IMR-90 (cell line): ENCODE measurements around the gene BBS1. TPM values are rescaled to one million over a fixed set of nuclear protein-coding genes. Genes with fewer than 3 reads are reported as not detected.

Experiments
- ATAC-seq: fragments of 200-7000 bp; cut with Tn5 transposase; 2 replicates; pipeline ENCODE4 v1.9.1; 2020; ENCODE audit warnings: low read depth, mild to moderate bottlenecking, moderate library complexity
- BruUV-seq: library from RNA; stranded (reverse); fragments of 400-500 nt; replicated peaks from 2 replicates; lab custom pipeline; 2021; lab: Mats Ljungman, UMichigan
- CTCF ChIA-PET: fragments of 300-600 bp; formaldehyde crosslinking; extraction: SDS; loops from one replicate; lab custom pipeline; 2021; ENCODE audit warnings: antibody characterized with exemption; lab: Yijun Ruan, JAX
- POLR2A ChIA-PET: fragments of 300-600 bp; sonication (Branson Sonifier 250); formaldehyde crosslinking; loops from one replicate; lab custom pipeline; 2022; ENCODE audit warnings: antibody characterized with exemption; ENCODE audit not compliant: unreplicated experiment; lab: Charles Lee
- DNase-seq: peaks from one replicate; pipeline ENCODE4 v3.0.0; 2013
- H2AFZ ChIP-seq: replicated peaks from 2 replicates; pipeline ENCODE3; 2013; ENCODE audit warnings: low read length, mild to moderate bottlenecking; ENCODE audit not compliant: poor library complexity
- H2AK5ac ChIP-seq: 2 replicates; pipeline ENCODE4 v1.6.1; 2013; ENCODE audit warnings: low read depth, low read length, inconsistent platforms
- H2AK9ac ChIP-seq: replicated peaks from 2 replicates; pipeline ENCODE3; 2013; ENCODE audit warnings: mild to moderate bottlenecking, low read depth, low read length, moderate library complexity; ENCODE audit not compliant: poor library complexity
- H2BK120ac ChIP-seq: 2 replicates; pipeline ENCODE4 v1.6.1; 2013; ENCODE audit warnings: low read depth, low read length, inconsistent platforms
- H2BK15ac ChIP-seq: 3 replicates; pipeline ENCODE4 v1.6.1; 2013; ENCODE audit warnings: low read depth, low read length, inconsistent platforms
- H2BK20ac ChIP-seq: 2 replicates; pipeline ENCODE4 v1.6.1; 2013; ENCODE audit warnings: low read depth, mild to moderate bottlenecking, inconsistent platforms, low read length, moderate library complexity
- H2BK5ac ChIP-seq: 2 replicates; pipeline ENCODE4 v1.6.1; 2013; ENCODE audit warnings: mild to moderate bottlenecking, low read depth, low read length, inconsistent platforms; ENCODE audit not compliant: poor library complexity, severe bottlenecking
- H3K14ac ChIP-seq: replicated peaks from 2 replicates; pipeline ENCODE4 v1.6.1; 2013; ENCODE audit warnings: low read depth, low read length, inconsistent platforms
- H3K18ac ChIP-seq: 2 replicates; pipeline ENCODE4 v1.6.1; 2013; ENCODE audit warnings: low read depth, low read length, control low read depth
- H3K23ac ChIP-seq: 2 replicates; pipeline ENCODE4 v1.6.1; 2013; ENCODE audit warnings: low read depth, low read length, inconsistent platforms
- H3K27ac ChIP-seq: 2 replicates; pipeline ENCODE4 v1.5.1; 2013; ENCODE audit warnings: mild to moderate bottlenecking, control low read depth, low read length; ENCODE audit not compliant: insufficient read depth
- H3K27me3 ChIP-seq: 2 replicates; pipeline ENCODE4 v1.6.1; 2013; ENCODE audit warnings: low read length; ENCODE audit not compliant: control insufficient read depth, insufficient read depth
- H3K36me3 ChIP-seq: 2 replicates; pipeline ENCODE4 v1.6.1; 2013; ENCODE audit warnings: low read length, mixed read lengths; ENCODE audit not compliant: control insufficient read depth, insufficient read depth
- H3K4ac ChIP-seq: 2 replicates; pipeline ENCODE4 v1.6.1; 2013; ENCODE audit warnings: low read depth, low read length, inconsistent platforms
- H3K4me1 ChIP-seq: 2 replicates; pipeline ENCODE4 v1.6.1; 2013; ENCODE audit warnings: low read length, mixed read lengths; ENCODE audit not compliant: control insufficient read depth, insufficient read depth
- H3K4me2 ChIP-seq: 2 replicates; pipeline ENCODE4 v1.6.1; 2013; ENCODE audit warnings: low read depth, mild to moderate bottlenecking, control low read depth, low read length, moderate library complexity
- H3K4me3 ChIP-seq: 2 replicates; pipeline ENCODE4 v1.5.1; 2013; ENCODE audit warnings: low read depth, mild to moderate bottlenecking, control low read depth, low read length, moderate library complexity; ENCODE audit not compliant: insufficient read depth
- H3K56ac ChIP-seq: 2 replicates; pipeline ENCODE4 v1.6.1; 2013; ENCODE audit warnings: low read length, inconsistent platforms; ENCODE audit not compliant: insufficient read depth; ENCODE audit errors: extremely low read depth
- H3K79me1 ChIP-seq, 2 experiments: 2 replicates each; pipeline ENCODE4 v1.6.1; 2013; ENCODE audit warnings: low read length in 2 of 2, inconsistent platforms in 1 of 2, low read depth in 1 of 2
- H3K9ac ChIP-seq: 2 replicates; pipeline ENCODE4 v1.6.1; 2013; ENCODE audit warnings: low read depth, low read length, control low read depth
- H3K9me1 ChIP-seq: 2 replicates; pipeline ENCODE4 v1.6.1; 2013; ENCODE audit warnings: low read length, inconsistent platforms; ENCODE audit not compliant: insufficient read depth
- H3K9me3 ChIP-seq: 2 replicates; pipeline ENCODE4 v1.6.1; 2013; ENCODE audit warnings: low read length; ENCODE audit not compliant: control insufficient read depth, insufficient read depth
- H4K20me1 ChIP-seq: 2 replicates; pipeline ENCODE4 v1.6.1; 2013; ENCODE audit warnings: low read length, inconsistent platforms; ENCODE audit not compliant: insufficient read depth
- H4K5ac ChIP-seq: 2 replicates; pipeline ENCODE4 v1.6.1; 2013; ENCODE audit warnings: mild to moderate bottlenecking, low read depth, low read length, control low read depth
- H4K8ac ChIP-seq, 2 experiments: 2 replicates each; pipeline ENCODE4 v1.6.1; 2013; ENCODE audit warnings: low read depth in 2 of 2, low read length in 2 of 2, control low read depth in 1 of 2, inconsistent platforms in 1 of 2
- H4K91ac ChIP-seq: 2 replicates; pipeline ENCODE4 v1.6.1; 2013; ENCODE audit warnings: low read depth, low read length, inconsistent platforms; ENCODE audit not compliant: insufficient read depth
- BHLHE40 ChIP-seq: fragments of 150-350 bp; IDR thresholded peaks from 2 replicates; pipeline ENCODE4 v1.6.1; 2016; ENCODE audit warnings: mild to moderate bottlenecking, low read depth, low read length
- CEBPB ChIP-seq: IDR thresholded peaks from 2 replicates; pipeline ENCODE4 v1.6.1; 2012; ENCODE audit warnings: low read depth, low read length, improper control_type of control experiment
- CHD1 ChIP-seq: IDR thresholded peaks from 2 replicates; pipeline ENCODE4 v1.6.1; 2012; ENCODE audit warnings: low read depth, low read length, improper control_type of control experiment
- ELK1 ChIP-seq: fragments of 150-350 bp; IDR thresholded peaks from 2 replicates; pipeline ENCODE4 v1.6.1; 2016; ENCODE audit warnings: low read depth, mild to moderate bottlenecking, low read length, moderate library complexity, borderline replicate concordance
- FOS ChIP-seq: fragments of 150-350 bp; IDR thresholded peaks from 2 replicates; pipeline ENCODE4 v1.6.1; 2016; ENCODE audit warnings: low read depth, low read length
- MAFK ChIP-seq: IDR thresholded peaks from 2 replicates; pipeline ENCODE4 v1.6.1; 2012; ENCODE audit warnings: low read depth, low read length, improper control_type of control experiment
- MXI1 ChIP-seq: IDR thresholded peaks from 2 replicates; pipeline ENCODE4 v1.6.1; 2012; ENCODE audit warnings: low read depth, mild to moderate bottlenecking, low read length, moderate library complexity, borderline replicate concordance
- NFE2L2 ChIP-seq: fragments of 150-350 bp; IDR thresholded peaks from 2 replicates; pipeline ENCODE4 v1.6.1; 2016; ENCODE audit warnings: low read depth, mild to moderate bottlenecking, low read length
- POLR2A ChIP-seq: IDR thresholded peaks from 2 replicates; pipeline ENCODE4 v1.6.1; 2012; ENCODE audit warnings: mild to moderate bottlenecking, low read depth, low read length
- RCOR1 ChIP-seq: IDR thresholded peaks from 2 replicates; pipeline ENCODE4 v1.6.1; 2012; ENCODE audit warnings: mild to moderate bottlenecking, low read length, improper control_type of control experiment; ENCODE audit not compliant: insufficient replicate concordance
- SMC3 ChIP-seq: fragments of 150-350 bp; IDR thresholded peaks from 2 replicates; pipeline ENCODE4 v1.6.1; 2016; ENCODE audit warnings: low read depth, mild to moderate bottlenecking, antibody characterized with exemption, low read length, moderate library complexity
- USF2 ChIP-seq: fragments of 150-350 bp; IDR thresholded peaks from 2 replicates; pipeline ENCODE4 v1.6.1; 2017; ENCODE audit warnings: mild to moderate bottlenecking, antibody characterized with exemption, low read length, low read depth
- WGBS, 2 experiments: methylation state at CpG; one replicate each; pipeline versions ENCODE4 v1.1.5 to v1.1.7; 2013; ENCODE audit warnings: missing lambda C conversion rate in 2 of 2; ENCODE audit not compliant: insufficient read length in 1 of 2; ENCODE audit errors: extremely low coverage in 2 of 2; 5-methylcytosine and 5-hydroxymethylcytosine counted together
- dilution Hi-C: fragments of 300-500 bp; cut with HindIII; formaldehyde crosslinking; loops from one replicate; pipeline ENCODE4 v1.14.3; 2018; ENCODE audit warnings: low sequenced_read_pairs; ENCODE audit not compliant: unreplicated experiment
- in situ Hi-C: fragments of 300-500 bp; cut with MboI; formaldehyde crosslinking; loops from 3 replicates; pipeline ENCODE4 v1.14.3; 2019; ENCODE audit warnings: low sequenced_read_pairs, inconsistent platforms, mixed read lengths
- intact Hi-C: fragments of 100-400 bp; cut with micrococcal nuclease; formaldehyde crosslinking; loops from 2 replicates; pipeline ENCODE4 v1.10.0; 2022
- polyA plus RNA-seq, 3 experiments: library from polyadenylated mRNA; depleted of rRNA; stranded (reverse); fragments of >200 nt; gene quantifications; 2 replicates each; pipeline ENCODE4 v1.2.3, GENCODE V29; 2012; ENCODE audit warnings: low replicate concordance in 1 of 3
- total RNA-seq: library from RNA; depleted of rRNA; stranded (reverse); fragments of >200 nt; gene quantifications from 2 replicates; pipeline ENCODE4 v1.2.3, GENCODE V29; 2012
- TF ChIP-seq, protein P1 (sequence below): conservative IDR thresholded peaks from 2 replicates; pipeline ENCODE4 v1.5.1; 2012; ENCODE audit warnings: mild to moderate bottlenecking, low read depth, low read length, improper control_type of control experiment

BBS1 gene
- total and polyA plus RNA-seq, 2 of the 4 experiments (the other 2 are of a cell fraction): 16.5 to 20.6 TPM

DNA sequence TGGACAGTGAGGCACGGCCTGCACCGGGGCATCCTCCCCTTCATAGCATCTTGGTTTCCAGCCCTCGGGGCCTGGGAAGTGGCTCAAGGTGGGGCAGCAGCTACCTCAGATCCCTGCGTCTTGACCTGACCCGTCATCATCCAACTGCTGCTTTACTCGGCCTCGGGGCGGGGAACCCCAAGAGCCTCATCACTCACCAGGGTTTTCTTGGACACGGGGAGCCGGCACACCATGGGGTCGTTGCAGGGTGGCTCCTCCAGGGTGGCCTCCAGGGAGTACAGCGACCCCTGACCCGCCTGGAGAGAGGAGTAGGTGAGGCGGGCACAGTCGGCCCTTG is 57.3 kb downstream of the BBS1 start:
- Histone ChIP-seq H4K20me1 (no peaks in the 10 kb centered on the region), H3K14ac (no peak overlapping the region), H3K9ac (no peak overlapping the region), H4K8ac (no peak overlapping the region; a peak in 1 of 4 replicates), H2BK120ac (no peak overlapping the region), H2AFZ (peak overlapping the region; percentile 95), H3K27ac (no peak overlapping the region), H3K9me1 (peaks cover 6% of the 10 kb centered on the region; the same call in 1 of the 2 replicates), H3K18ac (no peak overlapping the region), H3K9me3 (no peaks in the 10 kb centered on the region), H3K4ac (no peak overlapping the region), H3K4me1 (peaks cover 3% of the 10 kb centered on the region; the same call in 1 of the 2 replicates), H3K56ac (no peak overlapping the region), H3K4me2 (peak overlapping the region; percentile 49; the same call in 1 of the 2 replicates), H3K36me3 (peaks cover 3% of the 10 kb centered on the region; the same call in 1 of the 2 replicates), H4K5ac (no peak overlapping the region), H2AK5ac (no peak overlapping the region), H2BK20ac (no peak overlapping the region), H2BK5ac (no peak overlapping the region), H3K27me3 (peaks cover 2% of the 10 kb centered on the region; the same call in 1 of the 2 replicates), H3K4me3 (peak overlapping the region; percentile 41; the same call in 1 of the 2 replicates), H4K91ac (no peak overlapping the region), H2BK15ac (no peak overlapping the region), H3K79me1 (no peaks in the 10 kb centered on the region), H3K23ac (no peak overlapping the region), H2AK9ac (peak overlapping the region; percentile 78)
- DNase-seq (no peak), ATAC-seq (no peak)
- TF ChIP-seq FOS: no peak
- TF ChIP-seq NFE2L2: no peak
- TF ChIP-seq USF2: no peak
- TF ChIP-seq CHD1: no peak
- TF ChIP-seq CEBPB: no peak
- no peak for TF ChIP-seq BHLHE40
- TF ChIP-seq MXI1: no peak
- TF ChIP-seq MAFK: no peak
- no peak for TF ChIP-seq RCOR1
- TF ChIP-seq ELK1: no peak
- TF ChIP-seq, protein P1, sequence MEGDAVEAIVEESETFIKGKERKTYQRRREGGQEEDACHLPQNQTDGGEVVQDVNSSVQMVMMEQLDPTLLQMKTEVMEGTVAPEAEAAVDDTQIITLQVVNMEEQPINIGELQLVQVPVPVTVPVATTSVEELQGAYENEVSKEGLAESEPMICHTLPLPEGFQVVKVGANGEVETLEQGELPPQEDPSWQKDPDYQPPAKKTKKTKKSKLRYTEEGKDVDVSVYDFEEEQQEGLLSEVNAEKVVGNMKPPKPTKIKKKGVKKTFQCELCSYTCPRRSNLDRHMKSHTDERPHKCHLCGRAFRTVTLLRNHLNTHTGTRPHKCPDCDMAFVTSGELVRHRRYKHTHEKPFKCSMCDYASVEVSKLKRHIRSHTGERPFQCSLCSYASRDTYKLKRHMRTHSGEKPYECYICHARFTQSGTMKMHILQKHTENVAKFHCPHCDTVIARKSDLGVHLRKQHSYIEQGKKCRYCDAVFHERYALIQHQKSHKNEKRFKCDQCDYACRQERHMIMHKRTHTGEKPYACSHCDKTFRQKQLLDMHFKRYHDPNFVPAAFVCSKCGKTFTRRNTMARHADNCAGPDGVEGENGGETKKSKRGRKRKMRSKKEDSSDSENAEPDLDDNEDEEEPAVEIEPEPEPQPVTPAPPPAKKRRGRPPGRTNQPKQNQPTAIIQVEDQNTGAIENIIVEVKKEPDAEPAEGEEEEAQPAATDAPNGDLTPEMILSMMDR: no peak
- TF ChIP-seq SMC3: no peak
- no peak for TF ChIP-seq POLR2A
- dilution Hi-C loops: no loop called here
- no CpG with 5 or more reads among the region's 15 CpGs for WGBS, 2 experiments
- intact Hi-C loops: no loop called here
- ChIA-PET POLR2A (interaction anchor here (0.6 kb wide), 1 partner anchor 71 kb away, joined by 4 read pairs; the partner anchor contains the start of gene RBM4), CTCF (no interaction called here)
- no TSS peak for BruUV-seq
- in situ Hi-C loops: no loop called here
